IMR-90 (cell line): ENCODE results near the gene TCFL5. TPM values are rescaled to one million over a fixed set of nuclear protein-coding genes. Genes with fewer than 3 reads are reported as not detected.

Source experiments
- ATAC-seq: fragments of 200-7000 bp; cut with Tn5 transposase; 2 replicates; pipeline ENCODE4 v1.9.1; 2020; ENCODE audit warnings: low read depth, mild to moderate bottlenecking, moderate library complexity
- BruUV-seq: library from RNA; stranded (reverse); fragments of 400-500 nt; replicated peaks from 2 replicates; lab custom pipeline; 2021; lab: Mats Ljungman, UMichigan
- CTCF ChIA-PET: fragments of 300-600 bp; formaldehyde crosslinking; extraction: SDS; loops from one replicate; lab custom pipeline; 2021; ENCODE audit warnings: antibody characterized with exemption; lab: Yijun Ruan, JAX
- POLR2A ChIA-PET: fragments of 300-600 bp; sonication (Branson Sonifier 250); formaldehyde crosslinking; loops from one replicate; lab custom pipeline; 2022; ENCODE audit warnings: antibody characterized with exemption; ENCODE audit not compliant: unreplicated experiment; lab: Charles Lee
- DNase-seq: peaks from one replicate; pipeline ENCODE4 v3.0.0; 2013
- H2AFZ ChIP-seq: replicated peaks from 2 replicates; pipeline ENCODE3; 2013; ENCODE audit warnings: low read length, mild to moderate bottlenecking; ENCODE audit not compliant: poor library complexity
- H2AK5ac ChIP-seq: 2 replicates; pipeline ENCODE4 v1.6.1; 2013; ENCODE audit warnings: low read depth, low read length, inconsistent platforms
- H2AK9ac ChIP-seq: replicated peaks from 2 replicates; pipeline ENCODE3; 2013; ENCODE audit warnings: mild to moderate bottlenecking, low read depth, low read length, moderate library complexity; ENCODE audit not compliant: poor library complexity
- H2BK120ac ChIP-seq: 2 replicates; pipeline ENCODE4 v1.6.1; 2013; ENCODE audit warnings: low read depth, low read length, inconsistent platforms
- H2BK15ac ChIP-seq: 3 replicates; pipeline ENCODE4 v1.6.1; 2013; ENCODE audit warnings: low read depth, low read length, inconsistent platforms
- H2BK20ac ChIP-seq: 2 replicates; pipeline ENCODE4 v1.6.1; 2013; ENCODE audit warnings: low read depth, mild to moderate bottlenecking, inconsistent platforms, low read length, moderate library complexity
- H2BK5ac ChIP-seq: 2 replicates; pipeline ENCODE4 v1.6.1; 2013; ENCODE audit warnings: mild to moderate bottlenecking, low read depth, low read length, inconsistent platforms; ENCODE audit not compliant: poor library complexity, severe bottlenecking
- H3K14ac ChIP-seq: replicated peaks from 2 replicates; pipeline ENCODE4 v1.6.1; 2013; ENCODE audit warnings: low read depth, low read length, inconsistent platforms
- H3K18ac ChIP-seq: 2 replicates; pipeline ENCODE4 v1.6.1; 2013; ENCODE audit warnings: low read depth, low read length, control low read depth
- H3K23ac ChIP-seq: 2 replicates; pipeline ENCODE4 v1.6.1; 2013; ENCODE audit warnings: low read depth, low read length, inconsistent platforms
- H3K27ac ChIP-seq: 2 replicates; pipeline ENCODE4 v1.5.1; 2013; ENCODE audit warnings: mild to moderate bottlenecking, control low read depth, low read length; ENCODE audit not compliant: insufficient read depth
- H3K27me3 ChIP-seq: 2 replicates; pipeline ENCODE4 v1.6.1; 2013; ENCODE audit warnings: low read length; ENCODE audit not compliant: control insufficient read depth, insufficient read depth
- H3K36me3 ChIP-seq: 2 replicates; pipeline ENCODE4 v1.6.1; 2013; ENCODE audit warnings: low read length, mixed read lengths; ENCODE audit not compliant: control insufficient read depth, insufficient read depth
- H3K4ac ChIP-seq: 2 replicates; pipeline ENCODE4 v1.6.1; 2013; ENCODE audit warnings: low read depth, low read length, inconsistent platforms
- H3K4me1 ChIP-seq: 2 replicates; pipeline ENCODE4 v1.6.1; 2013; ENCODE audit warnings: low read length, mixed read lengths; ENCODE audit not compliant: control insufficient read depth, insufficient read depth
- H3K4me2 ChIP-seq: 2 replicates; pipeline ENCODE4 v1.6.1; 2013; ENCODE audit warnings: low read depth, mild to moderate bottlenecking, control low read depth, low read length, moderate library complexity
- H3K4me3 ChIP-seq: 2 replicates; pipeline ENCODE4 v1.5.1; 2013; ENCODE audit warnings: low read depth, mild to moderate bottlenecking, control low read depth, low read length, moderate library complexity; ENCODE audit not compliant: insufficient read depth
- H3K56ac ChIP-seq: 2 replicates; pipeline ENCODE4 v1.6.1; 2013; ENCODE audit warnings: low read length, inconsistent platforms; ENCODE audit not compliant: insufficient read depth; ENCODE audit errors: extremely low read depth
- H3K79me1 ChIP-seq, 2 experiments: 2 replicates each; pipeline ENCODE4 v1.6.1; 2013; ENCODE audit warnings: low read length in 2 of 2, inconsistent platforms in 1 of 2, low read depth in 1 of 2
- H3K9ac ChIP-seq: 2 replicates; pipeline ENCODE4 v1.6.1; 2013; ENCODE audit warnings: low read depth, low read length, control low read depth
- H3K9me1 ChIP-seq: 2 replicates; pipeline ENCODE4 v1.6.1; 2013; ENCODE audit warnings: low read length, inconsistent platforms; ENCODE audit not compliant: insufficient read depth
- H3K9me3 ChIP-seq: 2 replicates; pipeline ENCODE4 v1.6.1; 2013; ENCODE audit warnings: low read length; ENCODE audit not compliant: control insufficient read depth, insufficient read depth
- H4K20me1 ChIP-seq: 2 replicates; pipeline ENCODE4 v1.6.1; 2013; ENCODE audit warnings: low read length, inconsistent platforms; ENCODE audit not compliant: insufficient read depth
- H4K5ac ChIP-seq: 2 replicates; pipeline ENCODE4 v1.6.1; 2013; ENCODE audit warnings: mild to moderate bottlenecking, low read depth, low read length, control low read depth
- H4K8ac ChIP-seq, 2 experiments: 2 replicates each; pipeline ENCODE4 v1.6.1; 2013; ENCODE audit warnings: low read depth in 2 of 2, low read length in 2 of 2, control low read depth in 1 of 2, inconsistent platforms in 1 of 2
- H4K91ac ChIP-seq: 2 replicates; pipeline ENCODE4 v1.6.1; 2013; ENCODE audit warnings: low read depth, low read length, inconsistent platforms; ENCODE audit not compliant: insufficient read depth
- FOS ChIP-seq: fragments of 150-350 bp; IDR thresholded peaks from 2 replicates; pipeline ENCODE4 v1.6.1; 2016; ENCODE audit warnings: low read depth, low read length
- MAFK ChIP-seq: IDR thresholded peaks from 2 replicates; pipeline ENCODE4 v1.6.1; 2012; ENCODE audit warnings: low read depth, low read length, improper control_type of control experiment
- MAZ ChIP-seq: IDR thresholded peaks from 2 replicates; pipeline ENCODE4 v1.6.1; 2012; ENCODE audit warnings: low read depth, mild to moderate bottlenecking, low read length, improper control_type of control experiment, moderate library complexity, borderline replicate concordance
- POLR2A ChIP-seq: IDR thresholded peaks from 2 replicates; pipeline ENCODE4 v1.6.1; 2012; ENCODE audit warnings: mild to moderate bottlenecking, low read depth, low read length
- RAD21 ChIP-seq: IDR thresholded peaks from 2 replicates; pipeline ENCODE4 v1.6.1; 2012; ENCODE audit warnings: low read length, improper control_type of control experiment
- RCOR1 ChIP-seq: IDR thresholded peaks from 2 replicates; pipeline ENCODE4 v1.6.1; 2012; ENCODE audit warnings: mild to moderate bottlenecking, low read length, improper control_type of control experiment; ENCODE audit not compliant: insufficient replicate concordance
- SMC3 ChIP-seq: fragments of 150-350 bp; IDR thresholded peaks from 2 replicates; pipeline ENCODE4 v1.6.1; 2016; ENCODE audit warnings: low read depth, mild to moderate bottlenecking, antibody characterized with exemption, low read length, moderate library complexity
- WGBS, 2 experiments: methylation state at CpG; one replicate each; pipeline versions ENCODE4 v1.1.5 to v1.1.7; 2013; ENCODE audit warnings: missing lambda C conversion rate in 2 of 2; ENCODE audit not compliant: insufficient read length in 1 of 2; ENCODE audit errors: extremely low coverage in 2 of 2; 5-methylcytosine and 5-hydroxymethylcytosine counted together
- dilution Hi-C: fragments of 300-500 bp; cut with HindIII; formaldehyde crosslinking; loops from one replicate; pipeline ENCODE4 v1.14.3; 2018; ENCODE audit warnings: low sequenced_read_pairs; ENCODE audit not compliant: unreplicated experiment
- in situ Hi-C: fragments of 300-500 bp; cut with MboI; formaldehyde crosslinking; loops from 3 replicates; pipeline ENCODE4 v1.14.3; 2019; ENCODE audit warnings: low sequenced_read_pairs, inconsistent platforms, mixed read lengths
- intact Hi-C: fragments of 100-400 bp; cut with micrococcal nuclease; formaldehyde crosslinking; loops from 2 replicates; pipeline ENCODE4 v1.10.0; 2022
- polyA plus RNA-seq, 3 experiments: library from polyadenylated mRNA; depleted of rRNA; stranded (reverse); fragments of >200 nt; gene quantifications; 2 replicates each; pipeline ENCODE4 v1.2.3, GENCODE V29; 2012; ENCODE audit warnings: low replicate concordance in 1 of 3
- total RNA-seq: library from RNA; depleted of rRNA; stranded (reverse); fragments of >200 nt; gene quantifications from 2 replicates; pipeline ENCODE4 v1.2.3, GENCODE V29; 2012
- TF ChIP-seq, protein P1 (sequence below): fragments of 150-350 bp; IDR thresholded peaks from 2 replicates; pipeline ENCODE4 v1.6.1; 2017; ENCODE audit warnings: mild to moderate bottlenecking, antibody characterized with exemption, low read length, low read depth
- TF ChIP-seq, protein P2 (sequence below): conservative IDR thresholded peaks from 2 replicates; pipeline ENCODE4 v1.5.1; 2012; ENCODE audit warnings: mild to moderate bottlenecking, low read depth, low read length, improper control_type of control experiment

TCFL5 gene
- total and polyA plus RNA-seq, 2 of the 4 experiments (the other 2 are of a cell fraction), result 6.0 to 8.2 TPM

DNA sequence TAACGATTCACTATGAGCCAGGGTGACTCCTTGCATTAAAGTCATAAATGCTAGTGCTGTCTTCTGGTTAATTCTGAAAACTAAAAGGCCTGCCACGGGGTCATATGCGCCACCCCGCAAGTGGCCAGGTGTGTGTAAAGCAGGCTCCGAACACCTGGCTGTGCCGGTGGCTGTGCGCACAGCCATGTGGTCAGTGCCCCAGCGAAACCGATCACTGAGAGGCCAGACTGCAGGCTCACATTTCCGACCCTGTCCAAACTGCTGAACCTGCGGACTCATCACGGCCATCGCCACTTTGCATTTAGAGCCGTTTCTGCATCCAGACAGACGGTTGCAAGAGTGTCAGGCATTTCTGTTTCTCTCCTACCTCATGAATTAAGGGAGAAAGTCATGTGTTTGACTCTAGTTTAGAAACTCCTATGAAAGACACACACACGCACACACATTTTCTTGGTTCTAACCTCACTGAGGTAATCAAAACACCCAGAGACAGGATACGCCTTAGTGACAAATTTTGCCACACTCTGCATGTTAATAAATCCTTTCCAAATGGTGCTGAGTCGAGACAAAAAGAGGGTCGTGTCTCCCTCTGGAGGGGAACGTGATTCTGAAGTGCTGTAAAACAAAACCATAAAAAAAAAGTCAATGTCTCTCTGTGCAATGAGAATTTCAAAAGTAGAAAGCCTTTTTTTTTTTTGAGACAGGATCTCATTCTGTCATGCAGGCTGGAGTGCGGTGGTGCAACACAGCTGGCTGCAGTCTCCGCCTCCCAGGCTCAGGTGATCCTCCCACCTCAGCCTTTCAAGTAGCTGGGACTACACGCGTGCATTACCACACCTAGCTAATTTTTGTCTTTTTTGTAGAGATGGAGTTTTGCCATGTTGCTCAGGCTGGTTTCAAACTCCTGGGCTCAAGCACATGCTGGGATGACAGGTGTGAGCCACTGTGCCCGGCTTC, 31.0 kb upstream of the TCFL5 start:
- ATAC-seq (no peak), DNase-seq (no peak)
- CTCF ChIA-PET, result no interaction called here
- intact Hi-C loops (no loop called here), in situ Hi-C loops (no loop called here), dilution Hi-C loops (no loop called here)
- Histone ChIP-seq H3K14ac (no peak overlapping the region), H3K4ac (no peak overlapping the region), H4K8ac (no peak overlapping the region), H4K20me1 (peaks cover 6% of the 10 kb centered on the region), H3K36me3 (peaks cover 76% of the 10 kb centered on the region), H3K4me3 (no peak overlapping the region), H3K9me3 (no peaks in the 10 kb centered on the region), H3K27me3 (no peaks in the 10 kb centered on the region), H4K91ac (no peak overlapping the region), H3K9ac (no peak overlapping the region), H3K56ac (no peak overlapping the region), H3K27ac (no peak overlapping the region), H2AK5ac (no peak overlapping the region), H3K4me1 (peaks cover 7% of the 10 kb centered on the region), H3K79me1 (peaks cover 11 to 52% of the 10 kb centered on the region in 2 experiments; a peak in 3 of 4 replicates), H3K18ac (no peak overlapping the region), H2AK9ac (no peak overlapping the region), H2AFZ (no peak overlapping the region), H2BK120ac (no peak overlapping the region), H2BK5ac (no peak overlapping the region), H2BK20ac (no peak overlapping the region), H4K5ac (no peak overlapping the region), H3K4me2 (no peak overlapping the region), H3K9me1 (peaks cover 7% of the 10 kb centered on the region; the same call in 1 of the 2 replicates), H2BK15ac (no peak overlapping the region), H3K23ac (no peak overlapping the region)
- WGBS, 2 experiments, result 95% methylated on average over 11 of the region's 25 CpGs; no CpG with 5 or more reads in 1 of the 2 experiments
- POLR2A ChIA-PET, result interaction anchor here (0.6 kb wide), 1 partner anchor 44 kb away, joined by 3 read pairs; no protein-coding TSS in a partner anchor
- no TSS peak for BruUV-seq
- TF ChIP-seq, protein P1, sequence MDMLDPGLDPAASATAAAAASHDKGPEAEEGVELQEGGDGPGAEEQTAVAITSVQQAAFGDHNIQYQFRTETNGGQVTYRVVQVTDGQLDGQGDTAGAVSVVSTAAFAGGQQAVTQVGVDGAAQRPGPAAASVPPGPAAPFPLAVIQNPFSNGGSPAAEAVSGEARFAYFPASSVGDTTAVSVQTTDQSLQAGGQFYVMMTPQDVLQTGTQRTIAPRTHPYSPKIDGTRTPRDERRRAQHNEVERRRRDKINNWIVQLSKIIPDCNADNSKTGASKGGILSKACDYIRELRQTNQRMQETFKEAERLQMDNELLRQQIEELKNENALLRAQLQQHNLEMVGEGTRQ, result no peak
- TF ChIP-seq FOS, result no peak
- no peak for TF ChIP-seq MAZ
- no peak for TF ChIP-seq RCOR1
- TF ChIP-seq, protein P2, sequence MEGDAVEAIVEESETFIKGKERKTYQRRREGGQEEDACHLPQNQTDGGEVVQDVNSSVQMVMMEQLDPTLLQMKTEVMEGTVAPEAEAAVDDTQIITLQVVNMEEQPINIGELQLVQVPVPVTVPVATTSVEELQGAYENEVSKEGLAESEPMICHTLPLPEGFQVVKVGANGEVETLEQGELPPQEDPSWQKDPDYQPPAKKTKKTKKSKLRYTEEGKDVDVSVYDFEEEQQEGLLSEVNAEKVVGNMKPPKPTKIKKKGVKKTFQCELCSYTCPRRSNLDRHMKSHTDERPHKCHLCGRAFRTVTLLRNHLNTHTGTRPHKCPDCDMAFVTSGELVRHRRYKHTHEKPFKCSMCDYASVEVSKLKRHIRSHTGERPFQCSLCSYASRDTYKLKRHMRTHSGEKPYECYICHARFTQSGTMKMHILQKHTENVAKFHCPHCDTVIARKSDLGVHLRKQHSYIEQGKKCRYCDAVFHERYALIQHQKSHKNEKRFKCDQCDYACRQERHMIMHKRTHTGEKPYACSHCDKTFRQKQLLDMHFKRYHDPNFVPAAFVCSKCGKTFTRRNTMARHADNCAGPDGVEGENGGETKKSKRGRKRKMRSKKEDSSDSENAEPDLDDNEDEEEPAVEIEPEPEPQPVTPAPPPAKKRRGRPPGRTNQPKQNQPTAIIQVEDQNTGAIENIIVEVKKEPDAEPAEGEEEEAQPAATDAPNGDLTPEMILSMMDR, result no peak
- no peak for TF ChIP-seq SMC3
- no peak for TF ChIP-seq POLR2A
- no peak for TF ChIP-seq MAFK
- TF ChIP-seq RAD21, result no peak
